22Rv1 (cell line): ENCODE measurements around the gene TMC6.

ENCODE experiments used
- H3K27ac ChIP-seq: fragments of 450-650 bp; 2 replicates; pipeline ENCODE4 v1.5.1; 2017
- CTCF ChIP-seq: fragments of 450-650 bp; IDR thresholded peaks from 2 replicates; pipeline ENCODE4 v1.5.1; 2017; ENCODE audit warnings: mild to moderate bottlenecking
- ZFX ChIP-seq: fragments of 450-650 bp; IDR thresholded peaks from 2 replicates; pipeline ENCODE4 v1.6.1; 2017; ENCODE audit warnings: antibody characterized with exemption, borderline replicate concordance

TMC6 gene

GRCh38 chr17:78172249-78173051 lies 43.9 kb upstream of the TMC6 start:
- TF ChIP-seq CTCF (no peak), ZFX (no peak)
- H3K27ac ChIP-seq: peak overlapping the region; percentile 98

- H3K27ac ChIP-seq: peak overlapping the region; percentile 98
Measured at GRCh38 chr17:78171591-78172248, 43.2 kb upstream of the TMC6 start.

GRCh38 chr17:78170692-78171590 lies 42.4 kb upstream of the TMC6 start:
- TF ChIP-seq ZFX (no peak), CTCF (no peak)
- H3K27ac ChIP-seq: peak overlapping the region; percentile 98

- H3K27ac ChIP-seq: peak overlapping the region; percentile 98
- no peak for TF ChIP-seq CTCF
Measured at GRCh38 chr17:78168903-78169793, 40.6 kb upstream of the TMC6 start.

- H3K27ac ChIP-seq: peak within 1 kb of the TSS; percentile 98
- TF ChIP-seq CTCF: no peak
- no peak for TF ChIP-seq ZFX
Measured at GRCh38 chr17:78168242-78168902, 39.8 kb upstream of the TMC6 start, which contains the start of gene SYNGR2. TSS of gene SYNGR2 (plus strand) at chr17:78168581. CDS start at chr17:78168617, 36 bp downstream.

GRCh38 chr17:78166416-78166815 lies 37.9 kb upstream of the TMC6 start:
- TF ChIP-seq CTCF (no peak), ZFX (no peak)
- no peak overlapping the region for H3K27ac ChIP-seq
